NB4 (cell line): Measurements from ENCODE around the gene ADAM33.

Experiments
- DNase-seq: peaks from one replicate; pipeline ENCODE4 v3.0.0; 2010; ENCODE audit warnings: low read depth
- H3K4me3 ChIP-seq: one replicate; pipeline ENCODE4 v1.5.1; 2011; ENCODE audit warnings: mild to moderate bottlenecking, low read depth, low read length, moderate library complexity
- CTCF ChIP-seq: IDR thresholded peaks from one replicate; pipeline ENCODE4 v1.5.1; 2012; ENCODE audit warnings: low read depth, low read length
- MAX ChIP-seq: IDR thresholded peaks from 2 replicates; pipeline ENCODE4 v1.6.1; 2011; ENCODE audit warnings: low read depth, low read length
- MYC ChIP-seq: IDR thresholded peaks from 2 replicates; pipeline ENCODE4 v1.6.1; 2011; ENCODE audit warnings: low read depth, low read length
- POLR2A ChIP-seq: IDR thresholded peaks from 2 replicates; pipeline ENCODE4 v1.6.1; 2011; ENCODE audit warnings: mild to moderate bottlenecking; ENCODE audit not compliant: insufficient read length; ENCODE audit errors: extremely low read depth

The ADAM33 gene

GRCh38 chr20:3705491-3705969 is 23.7 kb upstream of the ADAM33 start:
- DNase-seq: no peak
- no peak overlapping the region for H3K4me3 ChIP-seq
- TF ChIP-seq MAX: no peak
- no peak for TF ChIP-seq POLR2A
- no peak for TF ChIP-seq MYC
- TF ChIP-seq CTCF: no peak

GRCh38 chr20:3704087-3704486 is 22.3 kb upstream of the ADAM33 start:
- no peak overlapping the region for H3K4me3 ChIP-seq
- no peak for DNase-seq
- TF ChIP-seq POLR2A (no peak), CTCF (no peak), MAX (no peak), MYC (no peak)

- TF ChIP-seq CTCF (no peak), MYC (no peak), POLR2A (no peak)
- no peak for DNase-seq
- no peak overlapping the region for H3K4me3 ChIP-seq
Measured at GRCh38 chr20:3702611-3703391, 21.0 kb upstream of the ADAM33 start.

- TF ChIP-seq MAX: no peak
- TF ChIP-seq CTCF: no peak
- no peak for TF ChIP-seq POLR2A
- no peak for TF ChIP-seq MYC
- DNase-seq: no peak
- no peak overlapping the region for H3K4me3 ChIP-seq
Measured at GRCh38 chr20:3701061-3701998, 19.5 kb upstream of the ADAM33 start.

GRCh38 chr20:3699037-3699436 is 17.2 kb upstream of the ADAM33 start:
- TF ChIP-seq MAX: no peak
- TF ChIP-seq CTCF: no peak
- no peak for TF ChIP-seq POLR2A
- TF ChIP-seq MYC: no peak
- no peak for DNase-seq
- no peak overlapping the region for H3K4me3 ChIP-seq
